ENCODE measurements around the gene EML6. TPM values are rescaled to one million over a fixed set of nuclear protein-coding genes. Genes with fewer than 3 reads are reported as not detected.
"Not testable (repeated sequence)": the region's sequence is repeated elsewhere in the genome, so short reads cannot be mapped to it uniquely, and the experiment has no call there.

Gene EML6
- total RNA-seq, 1 donor from 2014 or later: 0.17 TPM

- no peak for DNase-seq
These were observed 130.3 kb downstream of the EML6 start for GRCh38 chr2:54853616-54854310.

- no peak for DNase-seq
These were observed 132.0 kb downstream of the EML6 start for GRCh38 chr2:54855434-54855833.

GRCh38 chr2:54858021-54858681 is 134.7 kb downstream of the EML6 start:
- DNase-seq: no peak

GRCh38 chr2:54859416-54859815 is 136.0 kb downstream of the EML6 start:
- DNase-seq: peak; percentile 7

GRCh38 chr2:54859997-54860701 is 136.7 kb downstream of the EML6 start:
- DNase-seq: peak; percentile 37

- no peak for DNase-seq
These were observed 138.8 kb downstream of the EML6 start for GRCh38 chr2:54862229-54862628.

GRCh38 chr2:54862742-54863141 is 139.3 kb downstream of the EML6 start:
- no peak for DNase-seq

- DNase-seq: no peak
These were observed 140.2 kb downstream of the EML6 start for GRCh38 chr2:54863660-54864059.

GRCh38 chr2:54864096-54864495 is 140.6 kb downstream of the EML6 start:
- DNase-seq: no peak

GRCh38 chr2:54864727-54865126 is 141.3 kb downstream of the EML6 start:
- no peak for DNase-seq

GRCh38 chr2:54866179-54866578 is 142.7 kb downstream of the EML6 start:
- DNase-seq: no peak

- DNase-seq: no peak
These were observed 143.4 kb downstream of the EML6 start for GRCh38 chr2:54866868-54867267.

- no peak for DNase-seq
These were observed 144.0 kb downstream of the EML6 start for GRCh38 chr2:54867457-54867856.

- DNase-seq: no peak
These were observed 148.1 kb downstream of the EML6 start for GRCh38 chr2:54871457-54872107.

- no peak for DNase-seq
These were observed 149.3 kb downstream of the EML6 start for GRCh38 chr2:54872780-54873179.

GRCh38 chr2:54873236-54873635 is 149.8 kb downstream of the EML6 start:
- DNase-seq: not testable (repeated sequence)

- DNase-seq: no peak
These were observed 153.3 kb downstream of the EML6 start for GRCh38 chr2:54876764-54877163.

GRCh38 chr2:54878182-54878581 is 154.7 kb downstream of the EML6 start:
- no peak for DNase-seq

- DNase-seq: no peak
These were observed 155.6 kb downstream of the EML6 start for GRCh38 chr2:54879032-54879431.

- DNase-seq: no peak
These were observed 156.3 kb downstream of the EML6 start for GRCh38 chr2:54879598-54880332.

- DNase-seq: no peak
These were observed 157.0 kb downstream of the EML6 start for GRCh38 chr2:54880428-54880827.

GRCh38 chr2:54881759-54882158 is 158.3 kb downstream of the EML6 start:
- DNase-seq: no peak

- DNase-seq: no peak
These were observed 162.4 kb downstream of the EML6 start for GRCh38 chr2:54885891-54886290.
